NCI-H2196 (cell line): ENCODE measurements around the gene UGT1A5.
"Not testable (repeated sequence)": the region's sequence is repeated elsewhere in the genome, so short reads cannot be mapped to it uniquely, and the experiment has no call there.

ENCODE experiments used
- DNase-seq: peaks from one replicate; lab custom pipeline; 2025; ENCODE audit not compliant: unreplicated experiment; lab: John Stamatoyannopoulos, UW

UGT1A5 gene

GRCh38 chr2:233693963-233694362 lies 18.7 kb upstream of the UGT1A5 start:
- DNase-seq: no peak

- DNase-seq: no peak
These were observed 14.0 kb upstream of the UGT1A5 start for GRCh38 chr2:233698740-233699139.

- no peak for DNase-seq
These were observed 13.2 kb upstream of the UGT1A5 start for GRCh38 chr2:233699424-233700027.

GRCh38 chr2:233700028-233700635 lies 12.6 kb upstream of the UGT1A5 start:
- peak; percentile 65 for DNase-seq

- DNase-seq: not testable (repeated sequence)
These were observed 11.9 kb upstream of the UGT1A5 start for GRCh38 chr2:233700842-233701241.

GRCh38 chr2:233702238-233702637 lies 10.5 kb upstream of the UGT1A5 start:
- no peak for DNase-seq

GRCh38 chr2:233705911-233706506 lies 6.7 kb upstream of the UGT1A5 start:
- DNase-seq: no peak

GRCh38 chr2:233706720-233707119 lies 6.0 kb upstream of the UGT1A5 start:
- no peak for DNase-seq

GRCh38 chr2:233707940-233708644 lies 4.6 kb upstream of the UGT1A5 start:
- no peak for DNase-seq

- DNase-seq: no peak
These were observed 3.8 kb upstream of the UGT1A5 start for GRCh38 chr2:233708942-233709341.

- peak; percentile 84 for DNase-seq
These were observed 1.2 kb upstream of the UGT1A5 start for GRCh38 chr2:233711312-233712008.

GRCh38 chr2:233713262-233713615 lies 532 bp downstream of the UGT1A5 start:
- no peak for DNase-seq

- DNase-seq: no peak
These were observed 1.4 kb downstream of the UGT1A5 start for GRCh38 chr2:233714121-233714520.

- no peak for DNase-seq
These were observed 5.8 kb downstream of the UGT1A5 start, which contains the start of gene UGT1A4 for GRCh38 chr2:233718552-233718951. TSS of gene UGT1A4 (plus strand) at chr2:233718736. CDS start at chr2:233718821, 85 bp downstream.

GRCh38 chr2:233728723-233729301 lies 16.1 kb downstream of the UGT1A5 start, which contains the start of gene UGT1A3:
TSS of gene UGT1A3 (plus strand) at chr2:233729042. CDS start at chr2:233729127, 85 bp downstream.
- no peak for DNase-seq

GRCh38 chr2:233736868-233737653 lies 24.4 kb downstream of the UGT1A5 start:
- not testable (repeated sequence) for DNase-seq

- no peak for DNase-seq
These were observed 28.2 kb downstream of the UGT1A5 start for GRCh38 chr2:233740870-233741269.

- no peak for DNase-seq
These were observed 31.0 kb downstream of the UGT1A5 start for GRCh38 chr2:233743464-233744259.

- no peak for DNase-seq
These were observed 32.5 kb downstream of the UGT1A5 start for GRCh38 chr2:233745073-233745755.
